ENCODE data around the gene HAPSTR1.

Gene HAPSTR1

GRCh38 chr16:9097266-9098219, 6.1 kb downstream of the HAPSTR1 start:
- no peak for DNase-seq (ENCODE audit: low read depth)

GRCh38 chr16:9098377-9099090, 7.1 kb downstream of the HAPSTR1 start:
- no peak for DNase-seq (ENCODE audit: low read depth)

GRCh38 chr16:9099131-9099625, 7.7 kb downstream of the HAPSTR1 start:
- no peak for DNase-seq (ENCODE audit: low read depth)

- no peak for DNase-seq (ENCODE audit: low read depth)
These were observed 10.9 kb downstream of the HAPSTR1 start for GRCh38 chr16:9102379-9102778.

DNA sequence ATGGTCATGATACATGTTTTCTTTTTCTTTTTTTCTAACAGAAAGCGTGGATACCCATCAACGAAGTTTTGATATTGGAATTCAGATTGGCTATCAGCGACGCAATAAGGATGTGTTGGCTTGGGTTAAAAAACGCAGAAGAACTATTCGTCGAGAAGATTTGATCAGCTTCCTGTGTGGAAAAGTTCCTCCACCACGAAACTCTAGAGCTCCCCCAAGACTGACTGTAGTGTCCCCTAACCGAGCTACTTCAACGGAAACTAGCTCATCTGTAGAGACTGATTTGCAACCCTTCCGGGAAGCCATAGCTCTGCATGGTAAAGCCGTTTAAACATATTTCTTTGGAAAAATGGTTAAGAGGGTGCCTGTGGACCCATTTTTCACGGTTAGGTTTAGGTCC, 11.5 kb downstream of the HAPSTR1 start:
- no peak for DNase-seq (ENCODE audit: low read depth)

DNA sequence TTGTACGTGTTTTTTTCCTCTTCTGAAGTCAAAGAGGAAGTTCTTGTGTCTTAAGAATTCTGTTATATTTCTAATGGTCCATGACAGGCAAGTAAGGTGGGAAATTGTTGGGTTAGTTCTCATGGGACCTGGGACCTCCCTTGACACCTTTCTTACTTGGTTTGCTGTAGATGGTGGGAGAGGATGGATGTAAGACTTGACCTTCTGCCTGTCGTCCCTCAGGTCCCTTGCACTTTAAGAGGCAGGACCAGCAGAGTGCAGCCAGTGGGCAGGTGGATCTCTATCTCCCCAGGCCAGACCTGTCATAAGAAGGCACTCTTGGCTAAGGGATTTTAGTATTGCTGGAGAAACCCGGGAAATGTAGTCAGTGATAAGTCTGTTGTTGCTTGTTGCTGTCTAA, 12.1 kb downstream of the HAPSTR1 start:
- DNase-seq (ENCODE audit: low read depth) = no peak

DNA sequence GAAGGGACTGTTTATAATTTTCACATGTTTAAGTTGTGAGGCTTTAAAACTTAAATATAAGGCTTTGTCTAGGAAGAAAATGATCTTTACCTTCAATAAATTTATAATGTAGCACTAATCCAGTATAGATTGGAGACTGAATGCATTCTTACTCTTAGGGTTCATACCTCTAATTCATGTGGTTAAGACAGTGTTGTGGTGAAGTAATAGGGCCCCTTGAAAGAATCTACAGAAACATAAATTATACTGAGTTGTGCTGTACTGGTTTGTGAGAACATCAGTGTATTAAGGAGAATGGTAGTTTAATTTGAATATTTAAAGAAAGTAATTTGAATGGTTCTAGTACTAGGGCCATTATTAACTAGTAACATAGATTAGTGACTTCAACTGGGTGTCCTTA, 13.7 kb downstream of the HAPSTR1 start:
- DNase-seq (ENCODE audit: low read depth) = no peak

DNA sequence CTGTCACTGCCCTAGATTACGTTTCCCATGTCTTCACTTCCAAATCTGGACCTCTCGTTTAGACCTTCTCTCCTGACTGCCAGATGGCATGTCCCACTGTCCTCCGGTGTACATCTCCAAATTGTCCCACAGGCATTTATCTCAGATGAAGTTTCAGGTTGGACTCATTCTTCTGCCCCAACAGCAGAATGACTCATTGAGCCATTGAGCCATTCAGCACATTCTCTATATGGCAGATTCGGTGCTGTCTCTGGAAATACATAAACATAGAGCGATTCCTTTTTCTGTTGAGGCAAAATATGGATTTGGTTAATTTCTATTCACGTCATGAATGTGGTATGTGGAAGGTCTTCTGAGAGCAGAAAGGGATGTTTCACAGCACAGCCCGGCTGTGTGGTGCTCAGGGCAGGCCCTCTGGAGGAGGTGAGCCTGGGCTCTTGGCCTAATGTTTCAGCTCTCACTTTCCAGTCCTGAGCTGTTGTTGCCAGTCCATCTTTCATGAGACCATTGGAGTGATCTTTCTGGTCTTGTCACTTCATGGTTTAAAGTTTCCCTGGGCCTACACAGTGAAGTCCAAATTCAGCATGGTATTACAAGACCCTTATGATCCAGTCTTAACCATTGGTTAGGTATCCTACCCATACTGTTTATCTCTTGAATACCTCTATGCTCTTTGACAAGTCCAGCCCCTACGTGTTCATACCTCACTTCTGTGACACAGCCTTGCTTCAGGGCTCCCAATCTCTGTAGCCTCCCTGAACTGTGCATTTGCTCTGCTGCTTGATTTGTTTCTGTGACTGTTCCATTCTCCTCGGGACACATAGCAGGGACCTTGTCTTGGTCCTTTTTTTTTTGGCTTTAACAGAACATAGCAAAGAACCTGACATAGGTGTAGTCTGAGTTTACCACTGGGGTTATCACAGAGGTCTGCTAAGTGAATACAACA, 15.9 kb downstream of the HAPSTR1 start:
- DNase-seq (ENCODE audit: low read depth) = no peak

GRCh38 chr16:9109255-9109654, 17.8 kb downstream of the HAPSTR1 start:
- DNase-seq (ENCODE audit: low read depth) = no peak

DNA sequence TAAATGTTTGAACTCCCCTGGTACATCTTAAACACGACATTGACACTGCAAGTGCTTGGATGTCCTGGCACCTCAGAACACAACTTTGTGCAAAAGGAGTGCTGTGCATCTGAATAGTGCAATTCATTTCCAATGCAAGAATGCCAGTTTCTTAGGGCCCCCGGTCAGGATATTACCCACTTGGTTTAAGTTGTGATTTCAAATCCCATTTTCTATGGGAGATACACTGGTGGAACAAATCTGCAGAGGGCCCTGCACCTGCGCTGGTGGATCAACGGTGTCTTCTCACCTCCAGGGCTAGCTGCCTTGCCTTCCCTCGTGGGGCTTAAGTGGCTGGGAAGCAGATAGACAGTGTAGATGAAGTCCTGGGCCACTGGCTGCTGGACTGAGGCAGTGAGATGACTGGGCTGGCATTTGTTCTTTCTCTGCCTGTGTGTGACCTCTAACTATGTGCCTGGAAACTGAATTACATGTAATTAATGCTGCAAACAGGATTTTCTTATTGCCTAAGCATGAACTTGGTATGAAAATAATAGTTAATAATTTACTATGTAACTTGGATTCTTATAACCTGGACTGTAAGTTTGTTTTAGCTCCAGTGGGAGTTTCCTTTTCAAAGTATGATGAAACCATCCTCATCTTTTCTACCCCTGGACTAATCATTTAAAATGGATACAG, 20.9 kb downstream of the HAPSTR1 start:
- no peak for DNase-seq (ENCODE audit: low read depth)

DNA sequence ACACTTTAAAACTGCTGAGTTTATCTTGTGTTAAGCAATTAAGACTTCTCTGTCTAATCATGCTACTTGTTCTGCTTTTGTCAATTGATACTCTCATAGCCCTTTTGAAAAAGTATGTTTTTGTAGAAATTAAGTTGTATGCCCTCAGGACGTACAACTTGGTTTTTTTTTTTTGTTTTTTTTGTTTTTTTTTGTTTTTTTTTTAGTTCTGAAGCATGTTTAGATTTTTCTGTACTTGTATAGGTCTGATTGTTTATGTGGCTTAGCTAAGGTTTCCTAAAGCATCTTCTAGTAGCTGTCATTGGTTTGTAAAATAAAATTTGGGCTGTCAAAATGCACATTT, 21.4 kb downstream of the HAPSTR1 start:
- no peak for DNase-seq (ENCODE audit: low read depth)

DNA sequence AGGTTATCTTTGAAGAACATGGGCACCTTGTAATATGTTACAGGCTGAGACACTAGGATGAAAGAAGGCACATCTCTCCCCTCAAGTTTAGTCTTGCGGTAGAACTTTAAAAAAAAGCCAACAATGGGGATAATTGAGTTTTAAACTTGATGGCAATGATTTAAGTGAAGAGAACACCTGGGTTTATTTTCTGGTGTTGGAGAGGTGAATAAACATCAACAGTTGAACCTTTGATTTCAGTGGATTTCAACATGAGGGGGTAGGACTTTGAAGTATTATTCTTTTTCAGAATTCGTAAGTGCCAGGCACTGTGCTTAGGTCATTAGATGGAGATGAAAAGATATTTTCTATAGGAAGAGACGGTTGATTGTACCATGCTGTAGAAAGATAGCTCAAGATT, 22.3 kb downstream of the HAPSTR1 start:
- no peak for DNase-seq (ENCODE audit: low read depth)

GRCh38 chr16:9114112-9114511, 22.7 kb downstream of the HAPSTR1 start:
- DNase-seq (ENCODE audit: low read depth) = no peak

DNA sequence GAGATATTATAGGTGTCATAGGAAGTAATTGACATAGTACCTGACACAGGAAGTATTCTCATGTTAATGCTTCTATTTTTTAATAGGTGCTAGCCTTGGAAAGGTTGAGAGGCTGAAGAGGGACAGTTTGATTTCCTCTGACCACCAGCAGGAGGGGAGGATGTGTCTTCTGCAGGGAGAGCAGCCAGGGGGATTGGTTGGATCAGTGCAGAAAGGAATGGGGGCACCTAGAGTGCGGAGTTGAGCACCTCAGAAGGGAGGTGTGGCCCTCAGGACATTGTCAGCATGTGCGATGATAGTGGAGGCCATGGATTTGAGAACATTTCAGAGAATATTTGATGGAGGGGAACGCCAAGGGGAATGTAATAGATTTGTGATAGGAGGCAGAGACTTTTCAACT, 23.4 kb downstream of the HAPSTR1 start:
- DNase-seq (ENCODE audit: low read depth) = no peak

DNA sequence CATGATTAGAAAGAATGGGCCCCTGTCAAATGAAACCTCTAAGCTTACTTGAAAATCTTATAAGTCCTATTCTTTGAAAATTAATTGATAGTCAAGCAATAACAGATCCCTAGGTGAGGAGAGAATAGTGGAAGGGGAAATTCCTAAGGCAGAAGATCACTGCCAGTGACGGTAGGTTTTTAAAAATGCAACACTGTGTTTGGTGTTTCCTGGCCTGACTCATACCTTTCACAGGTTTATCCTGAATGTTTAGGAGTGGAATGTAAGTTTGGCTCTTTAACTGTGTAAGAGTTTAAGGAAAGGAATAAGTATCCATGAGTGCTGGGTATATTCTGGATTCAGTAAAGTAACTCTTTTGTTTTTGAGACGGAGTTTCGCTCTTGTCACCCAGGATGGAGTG, 23.8 kb downstream of the HAPSTR1 start:
- DNase-seq (ENCODE audit: low read depth) = no peak

DNA sequence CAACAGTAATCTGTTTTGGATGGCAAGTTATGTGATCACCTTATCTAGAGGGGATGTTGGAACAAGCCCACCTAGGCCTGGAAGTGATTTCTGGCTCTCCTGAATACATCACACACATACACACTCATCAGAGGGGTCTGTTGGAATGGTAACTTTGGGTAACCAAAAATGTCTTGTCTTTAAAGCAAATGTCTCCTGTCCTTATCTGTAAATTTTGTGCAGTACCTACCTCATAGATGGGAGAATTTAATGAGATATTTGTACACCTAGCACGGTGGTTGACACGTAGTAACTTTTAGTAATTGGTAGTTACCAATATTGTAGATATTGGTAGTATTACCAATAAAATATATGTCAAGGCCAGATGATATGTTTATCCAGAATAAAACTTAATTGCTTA, 24.7 kb downstream of the HAPSTR1 start:
- DNase-seq (ENCODE audit: low read depth) = no peak

- DNase-seq (ENCODE audit: low read depth) = no peak
These were observed 26.7 kb downstream of the HAPSTR1 start for GRCh38 chr16:9118170-9118569.

DNA sequence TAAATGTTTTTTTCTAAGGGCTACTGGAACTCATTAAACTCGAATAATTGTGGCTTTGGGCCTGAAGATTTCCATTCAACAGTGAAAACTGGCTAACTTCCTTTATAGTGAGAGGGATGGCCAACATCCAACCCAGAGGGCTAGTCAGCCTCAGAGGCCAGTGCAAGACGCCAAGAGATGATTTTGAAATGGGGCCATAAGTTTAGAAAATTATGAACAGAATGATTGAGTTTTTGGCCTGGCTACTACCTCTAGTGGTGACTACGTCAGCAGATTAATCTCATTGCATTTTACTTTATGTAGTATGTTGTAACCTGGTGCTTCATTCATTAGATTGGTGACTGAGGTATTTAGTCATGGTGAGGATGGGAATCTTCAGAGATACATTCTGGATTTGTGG, 28.4 kb downstream of the HAPSTR1 start:
- no peak for DNase-seq (ENCODE audit: low read depth)

DNA sequence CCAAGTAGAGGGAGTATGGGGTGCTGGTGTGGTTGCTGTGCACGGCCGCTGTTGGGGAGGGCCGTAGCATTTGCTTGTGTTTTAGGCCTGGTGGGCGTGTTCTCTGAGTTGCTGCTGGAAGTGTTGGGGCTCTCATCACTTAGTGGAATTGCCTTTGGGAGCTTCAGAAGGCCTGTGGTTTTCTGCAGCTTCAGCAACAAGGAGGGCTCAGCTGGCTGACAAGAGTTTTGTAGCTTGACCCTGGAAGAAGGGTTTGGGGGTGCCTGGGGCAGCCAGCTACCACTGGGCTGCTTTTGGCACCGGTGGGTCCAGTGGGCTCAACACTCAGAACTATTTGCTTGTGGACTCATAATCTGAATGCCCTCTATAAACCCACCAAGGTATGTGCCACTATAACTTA, 30.9 kb downstream of the HAPSTR1 start:
- DNase-seq (ENCODE audit: low read depth) = no peak

DNA sequence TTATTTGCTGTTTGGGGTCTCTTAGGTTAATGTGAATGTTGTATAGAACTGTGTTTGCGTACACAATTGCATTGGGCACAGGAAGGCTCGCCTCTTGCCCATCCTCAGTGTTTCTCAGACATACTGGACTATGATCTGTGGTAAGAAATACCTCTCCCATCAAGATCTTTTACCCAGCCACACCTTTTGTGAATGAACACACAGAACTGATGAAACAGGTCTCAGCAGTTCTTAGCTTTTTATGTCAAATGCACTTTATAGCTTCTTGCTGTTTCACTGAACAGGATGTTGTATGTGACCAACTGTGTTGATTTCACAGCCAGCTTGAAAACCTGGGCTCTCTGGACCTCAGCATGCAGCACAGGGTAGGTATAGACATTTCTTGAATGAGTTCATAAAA, 31.5 kb downstream of the HAPSTR1 start:
- no peak for DNase-seq (ENCODE audit: low read depth)

DNA sequence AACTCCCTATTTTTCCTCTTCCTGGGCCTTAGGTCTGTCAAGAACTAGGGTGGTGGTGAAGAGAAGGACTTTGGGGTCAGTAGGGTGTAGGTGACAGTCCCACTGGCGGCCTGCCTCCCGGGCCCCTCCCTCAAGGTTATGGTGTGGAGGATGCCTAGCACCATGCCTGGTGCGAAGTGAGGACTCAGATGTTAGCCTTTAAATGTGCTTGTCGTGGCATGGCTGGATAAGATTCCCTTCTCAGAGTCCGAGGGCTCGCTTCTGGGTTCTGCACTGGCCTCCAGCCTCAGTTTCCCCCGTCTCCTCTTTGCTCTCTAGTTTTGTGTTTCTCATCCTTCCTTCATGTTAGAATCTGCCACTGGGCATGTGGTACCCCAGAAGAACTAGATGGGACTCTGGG, 32.0 kb downstream of the HAPSTR1 start:
- DNase-seq (ENCODE audit: low read depth) = no peak

DNA sequence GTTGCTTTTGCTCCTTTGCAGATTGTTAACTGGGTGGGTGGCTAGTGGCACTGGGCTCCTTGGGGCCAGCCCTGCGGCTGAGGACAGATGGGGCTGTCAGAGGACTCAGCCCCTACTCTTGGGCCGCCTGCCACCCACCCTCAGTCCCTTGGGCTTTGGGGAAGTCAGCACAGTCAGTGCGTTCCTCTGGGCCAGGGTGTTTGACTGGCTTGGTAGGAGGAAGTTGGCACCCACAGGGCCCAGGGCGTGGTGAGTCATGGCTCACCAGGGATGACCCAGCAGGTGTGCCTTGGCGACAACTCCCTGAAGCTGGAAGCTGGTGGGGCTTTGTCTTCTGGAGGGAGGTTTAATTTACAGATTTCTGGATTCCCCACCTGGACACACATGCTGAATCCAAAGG, 32.4 kb downstream of the HAPSTR1 start:
- no peak for DNase-seq (ENCODE audit: low read depth)

All from activated T-cell treated with anti-CD3 and anti-CD28 coated beads for 1 hour (primary cell).